B cell (primary cell): Measurements from ENCODE around the gene LRBA. TPM values are rescaled to one million over a fixed set of nuclear protein-coding genes. Genes with fewer than 3 reads are reported as not detected.

Experiments
- ATAC-seq: fragments of 200-7000 bp; cut with Tn5 transposase; one replicate; pipeline ENCODE4 v1.10.0; 2021; ENCODE audit warnings: low read depth, mild to moderate bottlenecking, moderate number of reproducible peaks, moderate library complexity
- CTCF ChIA-PET: fragments of 350-600 bp; sonication (Branson Sonifier 250); formaldehyde crosslinking; loops from one replicate; lab custom pipeline; 2021; ENCODE audit warnings: antibody characterized with exemption, inconsistent platforms; lab: Charles Lee
- POLR2A ChIA-PET: fragments of 350-600 bp; sonication (Branson Sonifier 250); formaldehyde crosslinking; loops from one replicate; lab custom pipeline; 2021; ENCODE audit warnings: antibody characterized with exemption; lab: Charles Lee
- DNase-seq: peaks from one replicate; pipeline ENCODE4 v3.0.0; 2013
- H2AFZ ChIP-seq: 2 replicates; pipeline ENCODE4 v1.6.1; 2012; ENCODE audit warnings: mild to moderate bottlenecking, low read depth, low read length; ENCODE audit not compliant: insufficient read depth, poor library complexity, severe bottlenecking
- H3K27ac ChIP-seq, 2 donors: 1 replicate in 1 of 2; 2 replicates in 1 of 2; pipeline ENCODE4 v1.5.1; 2012 to 2013; ENCODE audit warnings: low read length in 2 of 2, mild to moderate bottlenecking in 2 of 2, moderate library complexity in 1 of 2
- H3K27me3 ChIP-seq, 4 experiments: fragments of 200-600 bp in 1 of 4; sonication (generic) in 1 of 4; replicated peaks in 1 of 4; 1 replicate in 2 of 4; 2 replicates in 2 of 4; pipeline versions ENCODE4 v1.6.1 to v1.7.0; 2013 to 2016; ENCODE audit warnings: low read length in 3 of 4, mild to moderate bottlenecking in 2 of 4, mixed read lengths in 1 of 4, moderate library complexity in 1 of 4; ENCODE audit not compliant: insufficient read depth in 4 of 4, control insufficient read depth in 3 of 4; ENCODE audit errors: control extremely low read depth in 1 of 4
- H3K36me3 ChIP-seq, 2 experiments: replicated peaks in 1 of 2; 1 replicate in 1 of 2; 2 replicates in 1 of 2; pipeline versions ENCODE4 v1.6.1 to v1.7.1; 2013; ENCODE audit warnings: low read length in 1 of 2; ENCODE audit not compliant: insufficient read depth in 2 of 2, control insufficient read depth in 1 of 2; ENCODE audit errors: control extremely low read depth in 1 of 2, extremely low read depth in 1 of 2
- H3K4me1 ChIP-seq, 2 donors: fragments of 200-600 bp in 1 of 2; sonication (generic) in 1 of 2; 1 replicate in 1 of 2; 2 replicates in 1 of 2; pipeline versions ENCODE4 v1.5.1 to v1.6.1; 2013 to 2017; ENCODE audit warnings: low read length in 2 of 2; ENCODE audit not compliant: control insufficient read depth in 2 of 2, insufficient read depth in 2 of 2
- H3K4me2 ChIP-seq: replicated peaks from 2 replicates; pipeline ENCODE3; 2012; ENCODE audit warnings: mild to moderate bottlenecking, low read depth, low read length; ENCODE audit not compliant: poor library complexity, severe bottlenecking
- H3K4me3 ChIP-seq, 5 experiments: fragments of 200-600 bp in 1 of 5; sonication (generic) in 1 of 5; 1 replicate in 3 of 5; 2 replicates in 2 of 5; pipeline versions ENCODE4 v1.5.1 to v1.7.0; 2011 to 2016; ENCODE audit warnings: low read length in 4 of 5, mild to moderate bottlenecking in 4 of 5, low read depth in 2 of 5, control low read depth in 1 of 5, moderate library complexity in 1 of 5; ENCODE audit not compliant: insufficient read depth in 1 of 5; ENCODE audit errors: control extremely low read depth in 1 of 5, extremely low read depth in 1 of 5
- H3K79me2 ChIP-seq: fragments of 200-600 bp; sonication (generic); one replicate; pipeline ENCODE4 v1.6.0; 2016; ENCODE audit warnings: low read length; ENCODE audit not compliant: control insufficient read depth, insufficient read depth
- H3K9ac ChIP-seq: fragments of 200-600 bp; sonication (generic); 2 replicates; pipeline ENCODE4 v1.6.1; 2017; ENCODE audit warnings: mild to moderate bottlenecking, low read length, moderate library complexity
- H3K9me3 ChIP-seq, 3 donors: one replicate each; pipeline versions ENCODE4 v1.6.1 to v1.7.1; 2013; ENCODE audit warnings: low read length in 2 of 3; ENCODE audit not compliant: control insufficient read depth in 2 of 3, insufficient read depth in 1 of 3; ENCODE audit errors: control extremely low read depth in 1 of 3
- H4K20me1 ChIP-seq: 2 replicates; pipeline ENCODE4 v1.6.0; 2012; ENCODE audit warnings: mild to moderate bottlenecking, low read length; ENCODE audit not compliant: insufficient read depth, control insufficient read depth, poor library complexity, severe bottlenecking
- H3K27ac Mint-ChIP-seq: one replicate; pipeline ENCODE4 v1.8.0; 2021; ENCODE audit warnings: mixed read lengths
- H3K27me3 Mint-ChIP-seq: one replicate; pipeline ENCODE4 v1.8.0; 2021; ENCODE audit warnings: mixed read lengths
- H3K4me1 Mint-ChIP-seq: one replicate; pipeline ENCODE4 v1.8.0; 2021; ENCODE audit warnings: mixed read lengths
- H3K4me3 Mint-ChIP-seq: one replicate; pipeline ENCODE4 v1.8.0; 2021; ENCODE audit warnings: mixed read lengths
- H3K9me3 Mint-ChIP-seq: one replicate; pipeline ENCODE4 v1.8.0; 2022; ENCODE audit warnings: mixed read lengths; ENCODE audit not compliant: insufficient read depth
- EZH2 ChIP-seq: IDR thresholded peaks from 2 replicates; pipeline ENCODE4 v1.6.1; 2012; ENCODE audit warnings: borderline replicate concordance, low read depth, mild to moderate bottlenecking, moderate library complexity, low read length; ENCODE audit not compliant: insufficient read depth, poor library complexity, severe bottlenecking
- WGBS: methylation state at CpG from one replicate; pipeline ENCODE4 v1.1.5; 2013; ENCODE audit warnings: missing lambda C conversion rate; ENCODE audit not compliant: insufficient coverage; 5-methylcytosine and 5-hydroxymethylcytosine counted together
- intact Hi-C: fragments of 100-400 bp; cut with micrococcal nuclease; formaldehyde crosslinking; loops from one replicate; pipeline ENCODE4 v1.10.0; 2022
- polyA plus RNA-seq: library from polyadenylated mRNA; depleted of rRNA; stranded (reverse); fragments of >200 nt; gene quantifications from 2 replicates; pipeline ENCODE4 v1.2.3, GENCODE V29; 2012
- total RNA-seq, 2 donors: library from RNA; stranded (reverse); fragments of 120-200 nt in 1 of 2; gene quantifications; 1 replicate in 1 of 2; 2 replicates in 1 of 2; pipeline versions ENCODE4 v1.2.3 to v1.2.4, GENCODE V29; 2013 to 2022
- TF ChIP-seq, protein P1 (sequence below): fragments of 200-600 bp; IDR thresholded peaks from one replicate; pipeline ENCODE4 v1.8.0; 2022; ENCODE audit warnings: antibody characterized with exemption, mild to moderate bottlenecking

Gene LRBA
- total and polyA plus RNA-seq, 2 donors (not counting 1 experiment from before 2014, with no cell fraction given): 17.5 to 86.7 TPM

- no peak overlapping the region for H3K4me3 Mint-ChIP-seq
- no peaks in the 10 kb centered on the region for H3K27me3 Mint-ChIP-seq
- Histone ChIP-seq H3K4me3 (no peak overlapping the region), H3K36me3 (peaks cover 0 to 1% of the 10 kb centered on the region in 2 experiments), H2AFZ (no peak overlapping the region), H3K9me3 (no peaks in the 10 kb centered on the region), H3K4me1 (no peaks in the 10 kb centered on the region), H3K79me2 (no peaks in the 10 kb centered on the region), H3K27me3 (no peaks in the 10 kb centered on the region), H3K9ac (no peak overlapping the region), H4K20me1 (no peaks in the 10 kb centered on the region), H3K4me2 (no peak overlapping the region), H3K27ac (no peak overlapping the region)
- no peaks in the 10 kb centered on the region for H3K4me1 Mint-ChIP-seq
- H3K27ac Mint-ChIP-seq: no peak overlapping the region
- H3K9me3 Mint-ChIP-seq: peaks cover 5% of the 10 kb centered on the region
- TF ChIP-seq, protein P1, sequence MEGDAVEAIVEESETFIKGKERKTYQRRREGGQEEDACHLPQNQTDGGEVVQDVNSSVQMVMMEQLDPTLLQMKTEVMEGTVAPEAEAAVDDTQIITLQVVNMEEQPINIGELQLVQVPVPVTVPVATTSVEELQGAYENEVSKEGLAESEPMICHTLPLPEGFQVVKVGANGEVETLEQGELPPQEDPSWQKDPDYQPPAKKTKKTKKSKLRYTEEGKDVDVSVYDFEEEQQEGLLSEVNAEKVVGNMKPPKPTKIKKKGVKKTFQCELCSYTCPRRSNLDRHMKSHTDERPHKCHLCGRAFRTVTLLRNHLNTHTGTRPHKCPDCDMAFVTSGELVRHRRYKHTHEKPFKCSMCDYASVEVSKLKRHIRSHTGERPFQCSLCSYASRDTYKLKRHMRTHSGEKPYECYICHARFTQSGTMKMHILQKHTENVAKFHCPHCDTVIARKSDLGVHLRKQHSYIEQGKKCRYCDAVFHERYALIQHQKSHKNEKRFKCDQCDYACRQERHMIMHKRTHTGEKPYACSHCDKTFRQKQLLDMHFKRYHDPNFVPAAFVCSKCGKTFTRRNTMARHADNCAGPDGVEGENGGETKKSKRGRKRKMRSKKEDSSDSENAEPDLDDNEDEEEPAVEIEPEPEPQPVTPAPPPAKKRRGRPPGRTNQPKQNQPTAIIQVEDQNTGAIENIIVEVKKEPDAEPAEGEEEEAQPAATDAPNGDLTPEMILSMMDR: no peak
- TF ChIP-seq EZH2: no peak
- DNase-seq: no peak
- ChIA-PET CTCF (no interaction called here), POLR2A (no interaction called here)
- no CpG with 5 or more reads among the region's 2 CpGs for WGBS
- intact Hi-C loops: no loop called here
- no peak for ATAC-seq
Measured at GRCh38 chr4:150628073-150628472, 387.0 kb downstream of the LRBA start.

DNA sequence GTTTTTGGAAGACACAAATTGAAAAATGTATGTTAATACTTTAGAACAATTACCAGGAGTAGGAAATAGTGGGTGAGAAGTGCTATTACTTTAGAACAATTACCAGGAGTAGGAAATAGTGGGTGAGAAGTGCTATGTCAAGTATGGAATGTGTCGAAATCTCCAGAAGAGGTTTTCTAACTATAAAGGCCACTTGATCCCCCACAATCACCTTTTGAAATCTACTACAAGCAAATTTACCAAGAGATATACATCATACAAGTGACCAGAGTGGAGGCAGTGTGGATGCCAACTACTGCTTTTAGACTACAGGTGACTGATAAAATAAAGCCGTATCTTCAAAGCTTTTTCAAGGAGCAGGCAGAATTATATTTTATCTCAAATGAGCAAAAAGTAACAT lies 390.1 kb downstream of the LRBA start:
- Histone ChIP-seq H3K9ac (no peak overlapping the region), H3K79me2 (no peaks in the 10 kb centered on the region), H3K27ac (no peak overlapping the region), H3K36me3 (no peaks in the 10 kb centered on the region), H3K4me3 (no peak overlapping the region), H2AFZ (no peak overlapping the region), H3K27me3 (no peaks in the 10 kb centered on the region), H3K4me1 (no peaks in the 10 kb centered on the region), H3K9me3 (no peaks in the 10 kb centered on the region), H4K20me1 (no peaks in the 10 kb centered on the region), H3K4me2 (no peak overlapping the region)
- CTCF ChIA-PET: no interaction called here
- TF ChIP-seq, protein P1: no peak
- TF ChIP-seq EZH2: no peak
- DNase-seq: no peak
- intact Hi-C loops: no loop called here
- H3K4me1 Mint-ChIP-seq: no peaks in the 10 kb centered on the region
- no peaks in the 10 kb centered on the region for H3K27me3 Mint-ChIP-seq
- ATAC-seq: no peak
- H3K4me3 Mint-ChIP-seq: no peak overlapping the region
- POLR2A ChIA-PET: no interaction called here
- H3K9me3 Mint-ChIP-seq: no peaks in the 10 kb centered on the region
- WGBS: no CpG with 5 or more reads among the region's 2 CpGs
- no peak overlapping the region for H3K27ac Mint-ChIP-seq
